ENCODE data around the gene ANTXRL.
"Not testable (repeated sequence)": the region's sequence is repeated elsewhere in the genome, so short reads cannot be mapped to it uniquely, and the experiment has no call there.

Gene ANTXRL

GRCh38 chr10:46308666-46309450, 22.1 kb downstream of the ANTXRL start:
- DNase-seq: no peak

- no peak for DNase-seq
Measured at GRCh38 chr10:46309511-46310142, 22.8 kb downstream of the ANTXRL start.

GRCh38 chr10:46310143-46310514, 23.3 kb downstream of the ANTXRL start:
- no peak for DNase-seq

GRCh38 chr10:46310851-46311250, 24.1 kb downstream of the ANTXRL start:
- DNase-seq: no peak

GRCh38 chr10:46311501-46311951, 24.7 kb downstream of the ANTXRL start:
- no peak for DNase-seq

- DNase-seq: not testable (repeated sequence)
Measured at GRCh38 chr10:46311961-46312431, 25.2 kb downstream of the ANTXRL start.

GRCh38 chr10:46312953-46313352, 26.2 kb downstream of the ANTXRL start:
- no peak for DNase-seq

GRCh38 chr10:46314071-46314470, 27.3 kb downstream of the ANTXRL start:
- no peak for DNase-seq

- DNase-seq: not testable (repeated sequence)
Measured at GRCh38 chr10:46315071-46315860, 28.5 kb downstream of the ANTXRL start.

GRCh38 chr10:46317370-46317769, 30.6 kb downstream of the ANTXRL start:
- no peak for DNase-seq

- no peak for DNase-seq
Measured at GRCh38 chr10:46317889-46318288, 31.1 kb downstream of the ANTXRL start.

GRCh38 chr10:46318799-46319198, 32.0 kb downstream of the ANTXRL start:
- no peak for DNase-seq

- DNase-seq: no peak
Measured at GRCh38 chr10:46319389-46319788, 32.6 kb downstream of the ANTXRL start.

- DNase-seq: no peak
Measured at GRCh38 chr10:46321770-46322169, 35.0 kb downstream of the ANTXRL start.

- no peak for DNase-seq
Measured at GRCh38 chr10:46323176-46323575, 36.4 kb downstream of the ANTXRL start.

GRCh38 chr10:46325021-46325420, 38.2 kb downstream of the ANTXRL start:
- DNase-seq: no peak

- peak; percentile 42 to 54 (median 44) for DNase-seq
Measured at GRCh38 chr10:46326066-46326465, 39.3 kb downstream of the ANTXRL start.

- no peak for DNase-seq
Measured at GRCh38 chr10:46326971-46327370, 40.2 kb downstream of the ANTXRL start.

- no peak for DNase-seq
Measured at GRCh38 chr10:46327685-46328084, 40.9 kb downstream of the ANTXRL start.

- DNase-seq: peak in 2 of 3 donors; percentile 17 to 49
Measured at GRCh38 chr10:46328853-46329689, 42.3 kb downstream of the ANTXRL start.

- no peak for DNase-seq
Measured at GRCh38 chr10:46329690-46330016, 42.9 kb downstream of the ANTXRL start.

- DNase-seq: peak in 1 of 3 donors; percentile 28
Measured at GRCh38 chr10:46330894-46331293, 44.1 kb downstream of the ANTXRL start.

GRCh38 chr10:46365484-46365883, 78.7 kb downstream of the ANTXRL start:
- DNase-seq: not testable (repeated sequence)
